Right lung (tissue), 5 donors: ENCODE data around the gene GGTLC2. TPM values are rescaled to one million over a fixed set of nuclear protein-coding genes. Genes with fewer than 3 reads are reported as not detected.
"Not testable (repeated sequence)": the region's sequence is repeated elsewhere in the genome, so short reads cannot be mapped to it uniquely, and the experiment has no call there.

Experiments used
- DNase-seq, 2 donors: peaks; one replicate each; pipeline ENCODE4 v3.0.0-alpha.2; 2013
- polyA plus RNA-seq, 5 donors: library from polyadenylated mRNA; unstranded; fragments of 120-200 nt; gene quantifications; one replicate each; pipeline versions ENCODE4 v1.2.1 to v1.2.3, GENCODE V29; 2013; ENCODE audit warnings: inconsistent platforms in 1 of 5, low replicate concordance in 1 of 5; ENCODE audit not compliant: insufficient read length in 5 of 5, insufficient read depth in 1 of 5

The GGTLC2 gene
- polyA plus RNA-seq, 5 donors = 0.21 to 0.43 (median 0.34) TPM; not detected in 1

DNA sequence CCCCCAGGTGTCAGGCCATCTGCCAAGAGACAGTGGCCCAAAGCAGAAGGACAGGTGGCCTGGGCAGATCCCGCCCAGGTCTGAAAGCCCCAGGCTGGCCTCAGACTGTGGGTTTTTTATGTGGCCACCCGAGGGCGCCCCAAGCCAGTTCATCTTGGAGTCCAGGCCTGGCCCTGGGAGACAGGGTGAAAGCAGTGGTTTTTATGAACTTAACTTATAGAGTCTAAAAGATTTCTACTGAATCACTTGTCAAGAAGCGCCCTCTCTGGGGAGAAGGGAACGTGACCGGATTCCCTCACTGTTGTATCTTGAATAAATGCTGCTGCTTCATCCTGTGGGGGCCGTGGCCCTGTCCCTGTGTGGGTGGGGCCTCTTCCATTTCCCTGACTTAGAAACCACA, 8.2 kb upstream of the GGTLC2 start:
- DNase-seq = not testable (repeated sequence)

DNA sequence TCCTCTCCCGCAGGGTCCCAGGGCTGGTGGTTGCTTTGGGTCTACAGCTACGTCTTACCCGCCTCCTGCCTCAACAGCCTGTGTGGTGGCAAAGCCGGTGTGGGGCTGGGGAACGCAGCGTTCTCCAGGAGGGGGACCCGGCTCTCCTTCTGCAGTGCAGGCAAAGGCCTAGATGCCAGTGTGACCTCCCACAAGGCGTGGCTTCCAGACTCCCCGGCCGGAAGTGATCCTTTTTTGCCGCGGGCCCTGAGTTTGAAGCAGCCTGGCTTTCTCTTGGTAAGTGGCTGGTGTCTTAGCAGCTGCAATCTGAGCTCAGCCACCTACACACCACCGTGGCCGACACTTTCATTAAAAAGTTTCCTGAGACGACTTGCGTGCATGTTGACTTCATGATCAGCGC, 6.1 kb upstream of the GGTLC2 start:
- DNase-seq = not testable (repeated sequence)

DNA sequence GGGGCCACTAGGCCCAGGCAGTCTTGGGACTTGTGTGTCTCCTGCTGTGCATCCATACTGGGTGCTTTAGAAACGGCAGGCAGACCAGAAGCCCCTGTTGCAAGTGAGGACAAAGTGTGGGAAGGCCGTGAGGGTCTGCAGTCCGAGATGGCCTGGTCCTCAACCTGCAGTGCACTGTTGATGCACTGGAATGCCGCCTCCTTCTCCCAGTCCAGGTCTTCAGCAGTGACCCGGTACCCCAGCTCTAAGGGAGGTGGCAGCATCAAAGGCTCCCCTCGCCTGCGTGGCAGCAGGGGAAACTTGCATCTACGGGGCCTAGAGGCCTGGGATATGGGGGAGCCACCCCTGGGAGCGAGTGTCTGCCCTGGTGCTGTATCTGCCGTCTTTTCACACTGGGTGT, 2.2 kb upstream of the GGTLC2 start:
- DNase-seq = not testable (repeated sequence)

GRCh38 chr22:22645969-22646368, 1.6 kb downstream of the GGTLC2 start:
- not testable (repeated sequence) for DNase-seq

GRCh38 chr22:22647952-22648351, 3.5 kb downstream of the GGTLC2 start:
- DNase-seq = not testable (repeated sequence)

DNA sequence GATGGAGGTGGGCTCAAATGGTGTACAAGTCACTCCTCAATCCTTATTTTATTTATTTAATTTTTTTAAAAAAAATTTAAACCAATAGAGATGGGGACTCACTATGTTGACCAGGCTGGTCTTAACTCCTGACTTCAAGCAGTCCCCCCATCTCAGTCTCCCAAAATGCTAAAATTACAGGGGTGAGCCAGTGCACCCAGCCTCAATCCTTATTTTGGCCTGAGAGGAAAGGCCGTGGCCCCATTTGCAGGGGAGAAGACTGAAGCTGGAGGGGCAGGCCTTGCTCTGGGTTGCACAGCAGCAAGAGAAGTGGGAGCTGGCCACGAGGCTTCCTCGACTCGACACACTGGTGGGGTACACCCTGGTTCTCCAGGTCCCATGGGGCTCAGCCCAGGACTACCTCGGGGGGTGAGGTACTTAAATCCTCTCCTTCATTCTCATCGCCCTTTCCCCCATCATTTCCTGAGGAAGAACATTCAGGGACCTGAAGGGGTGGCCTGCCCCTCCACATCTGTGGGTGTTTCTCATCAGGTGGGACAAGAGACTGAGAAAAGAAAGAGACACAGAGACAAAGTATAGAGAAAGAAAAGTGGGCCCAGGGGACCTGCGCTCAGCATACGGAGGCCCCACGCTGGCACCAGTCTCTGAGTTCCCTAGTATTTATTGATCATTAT, 4.6 kb downstream of the GGTLC2 start:
- not testable (repeated sequence) for DNase-seq

GRCh38 chr22:22649761-22650160, 5.3 kb downstream of the GGTLC2 start:
- not testable (repeated sequence) for DNase-seq

DNA sequence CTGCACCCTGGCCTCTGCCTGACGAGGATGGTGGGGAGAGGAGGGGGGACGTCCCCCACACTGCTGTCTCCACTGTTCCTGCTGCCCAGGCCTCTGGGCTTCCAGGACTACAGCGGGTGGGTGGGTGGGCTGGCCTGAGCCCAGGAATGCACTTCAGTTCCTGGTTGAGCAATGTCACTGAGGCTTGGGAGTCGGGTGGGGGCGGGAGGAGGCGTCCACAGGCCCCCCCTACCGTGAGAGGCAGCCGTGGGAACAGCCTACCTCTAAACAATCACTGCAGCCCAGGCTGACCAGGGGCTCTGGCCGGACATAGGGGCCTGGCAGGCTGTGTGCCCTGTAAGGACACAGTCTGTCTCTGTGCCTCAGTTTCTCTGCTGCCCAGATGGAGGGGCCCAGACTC, 6.0 kb downstream of the GGTLC2 start:
- DNase-seq = not testable (repeated sequence)

- DNase-seq = not testable (repeated sequence)
Observed at GRCh38 chr22:22650803-22651515, 6.5 kb downstream of the GGTLC2 start.

GRCh38 chr22:22651593-22651992, 7.2 kb downstream of the GGTLC2 start:
- peak; percentile 52 to 68 for DNase-seq

DNA sequence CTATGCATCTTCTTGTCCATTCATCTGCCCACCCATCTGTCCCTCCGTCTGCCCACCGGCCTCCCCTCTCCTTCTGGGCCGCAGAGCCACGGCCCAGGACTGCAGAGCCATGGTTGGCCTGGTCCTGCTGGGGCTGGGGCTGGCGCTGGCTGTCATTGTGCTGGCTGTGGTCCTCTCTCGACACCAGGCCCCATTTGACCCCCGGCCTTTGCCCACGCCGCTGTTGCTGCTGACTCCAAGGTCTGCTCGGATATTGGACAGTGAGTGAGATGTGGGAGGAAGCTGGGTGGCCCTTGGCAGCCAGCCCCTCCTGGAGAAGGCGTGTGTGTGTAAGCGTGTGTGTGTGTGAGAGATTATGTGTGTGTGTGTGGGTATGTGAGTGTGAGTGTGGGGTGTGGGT, 7.7 kb downstream of the GGTLC2 start:
- DNase-seq = peak; percentile 21 to 22

- not testable (repeated sequence) for DNase-seq
Observed at GRCh38 chr22:22652573-22652972, 8.2 kb downstream of the GGTLC2 start.

DNA sequence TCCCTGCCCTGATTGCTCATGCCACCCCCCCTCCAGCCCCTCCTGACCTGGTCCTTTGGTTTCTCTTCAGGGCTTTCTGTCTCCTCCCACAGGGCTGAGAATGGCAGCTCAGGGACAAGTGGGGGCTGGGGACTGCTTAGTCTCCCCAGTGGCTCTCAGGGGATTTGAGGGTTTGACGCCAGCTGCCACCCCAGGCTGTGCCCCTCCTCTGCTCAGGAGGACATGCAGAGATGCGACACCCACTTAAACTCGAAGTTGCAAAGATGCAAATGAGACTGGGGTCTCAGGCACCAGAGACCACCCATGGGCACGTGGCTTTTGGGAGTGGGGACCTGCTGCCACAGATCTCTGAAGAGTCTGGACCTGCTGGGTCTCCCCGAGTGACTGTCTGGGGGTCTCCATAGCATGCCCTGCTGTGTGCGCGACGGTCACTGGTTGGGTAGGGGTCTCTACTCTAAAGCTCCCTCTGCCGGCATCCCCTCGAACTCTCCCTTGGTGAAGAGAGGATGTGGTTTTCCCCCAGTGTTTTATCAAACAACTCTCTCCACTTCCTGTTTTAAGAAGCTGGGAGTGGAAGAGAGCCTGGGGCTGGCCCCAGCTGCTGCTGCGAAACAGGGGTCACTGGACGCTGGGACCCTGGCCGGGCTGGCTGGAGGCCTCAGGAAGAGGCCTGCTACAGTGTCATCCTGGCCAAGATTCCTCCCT, 9.4 kb downstream of the GGTLC2 start:
- DNase-seq = not testable (repeated sequence)

DNA sequence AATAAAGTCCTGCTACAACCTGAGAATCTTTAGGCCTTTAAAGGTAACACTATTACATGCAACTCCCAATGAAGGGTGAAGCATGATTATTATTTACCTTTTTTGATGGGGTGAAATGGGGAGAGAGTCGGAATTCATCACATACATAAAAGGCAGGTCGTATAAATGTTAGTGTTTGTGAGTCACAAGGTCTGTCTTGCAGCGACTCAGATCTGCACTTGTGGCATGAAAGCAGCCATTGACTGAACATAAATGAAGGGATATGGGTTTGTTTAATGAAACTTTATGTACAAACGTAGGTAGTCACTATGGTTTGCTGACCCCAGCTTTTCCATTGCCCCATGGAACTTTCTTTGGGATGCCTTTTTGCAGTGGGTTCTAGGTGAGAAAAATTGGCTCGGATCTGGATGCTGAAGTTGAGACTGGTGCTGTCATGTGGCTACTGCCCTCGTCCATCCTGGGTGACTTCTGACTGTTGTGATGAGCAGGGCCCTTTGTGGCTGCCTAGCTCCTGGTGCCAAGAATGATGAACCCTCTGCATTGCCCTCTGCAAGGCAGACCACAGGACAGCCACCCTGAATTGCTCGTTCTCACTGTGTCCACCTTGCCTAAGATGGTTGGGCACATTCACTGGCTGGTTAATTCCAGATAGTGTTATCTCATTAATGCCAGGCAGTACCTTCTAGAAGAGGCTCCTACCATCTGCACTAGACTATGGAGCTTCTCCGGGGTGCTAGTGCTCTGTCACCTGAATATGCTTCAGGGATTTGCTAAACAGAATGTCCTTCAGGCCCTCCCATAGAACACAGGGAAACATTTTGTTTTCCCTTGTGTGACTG, 11.3 kb downstream of the GGTLC2 start:
- DNase-seq = no peak

GRCh38 chr22:22657712-22658111, 13.3 kb downstream of the GGTLC2 start:
- DNase-seq = no peak

- no peak for DNase-seq
Observed at GRCh38 chr22:22661275-22661674, 16.9 kb downstream of the GGTLC2 start.

DNA sequence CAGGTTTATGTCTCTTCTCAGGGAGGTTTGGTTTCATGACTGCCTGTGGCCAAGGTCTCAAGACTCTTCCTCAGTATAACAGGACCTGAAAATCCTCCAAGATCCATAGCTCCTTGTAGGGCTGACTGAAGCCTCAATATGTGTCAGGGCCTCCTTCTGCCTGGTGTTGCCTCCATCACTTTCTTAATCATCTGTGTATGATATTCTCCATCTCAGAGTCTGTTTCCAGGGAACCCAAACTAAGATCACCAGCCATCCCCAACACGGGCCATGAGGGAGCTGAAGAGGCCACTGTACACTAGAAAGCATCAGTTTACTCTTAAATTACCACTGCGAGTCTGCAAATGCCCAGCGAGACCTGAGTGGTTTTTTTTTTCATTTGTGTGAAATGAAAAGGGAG, 17.7 kb downstream of the GGTLC2 start:
- no peak for DNase-seq

DNA sequence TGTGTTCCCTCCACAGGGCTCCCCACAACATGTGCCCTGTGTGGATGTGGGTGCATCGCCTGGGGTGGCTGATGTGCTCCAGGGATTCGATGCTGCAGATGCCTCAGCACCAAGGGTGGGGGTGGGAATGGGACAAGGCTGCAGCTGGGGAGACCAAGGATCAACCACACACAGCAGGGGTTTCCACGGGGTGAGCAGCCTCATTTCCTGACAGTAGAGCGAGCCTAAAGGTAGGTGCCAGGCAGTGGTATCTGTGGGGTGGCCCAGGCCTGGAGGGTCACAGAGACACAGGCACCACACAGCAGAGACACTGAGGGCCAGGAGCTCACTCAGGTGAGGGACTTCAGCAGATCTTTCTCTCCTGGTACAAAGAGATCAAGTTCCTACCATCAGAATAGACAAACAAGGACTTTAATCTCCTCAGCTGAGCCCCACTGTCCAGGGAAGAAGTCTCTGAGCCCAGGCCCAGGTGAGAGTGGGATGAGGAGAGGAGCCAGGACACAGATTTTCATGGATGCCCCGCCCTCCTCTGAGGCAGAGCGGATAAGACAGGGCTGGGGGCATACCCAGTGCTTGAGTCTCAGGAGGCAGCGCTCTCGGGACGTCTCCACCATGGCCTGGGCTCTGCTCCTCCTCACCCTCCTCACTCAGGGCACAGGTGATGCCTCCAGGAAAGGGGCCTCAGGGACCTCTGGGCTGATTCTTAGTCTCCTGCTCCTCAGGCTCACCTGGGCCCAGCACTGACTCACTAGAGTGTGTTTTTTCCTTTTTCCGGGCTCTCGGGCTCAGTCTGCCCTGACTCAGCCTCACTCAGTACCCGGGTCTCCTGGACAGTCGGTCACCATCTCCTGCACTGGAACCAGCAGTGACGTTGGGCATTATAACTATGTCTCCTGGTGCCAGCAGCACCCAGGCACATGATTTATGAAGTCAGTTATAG, 19.7 kb downstream of the GGTLC2 start:
- no peak for DNase-seq

DNA sequence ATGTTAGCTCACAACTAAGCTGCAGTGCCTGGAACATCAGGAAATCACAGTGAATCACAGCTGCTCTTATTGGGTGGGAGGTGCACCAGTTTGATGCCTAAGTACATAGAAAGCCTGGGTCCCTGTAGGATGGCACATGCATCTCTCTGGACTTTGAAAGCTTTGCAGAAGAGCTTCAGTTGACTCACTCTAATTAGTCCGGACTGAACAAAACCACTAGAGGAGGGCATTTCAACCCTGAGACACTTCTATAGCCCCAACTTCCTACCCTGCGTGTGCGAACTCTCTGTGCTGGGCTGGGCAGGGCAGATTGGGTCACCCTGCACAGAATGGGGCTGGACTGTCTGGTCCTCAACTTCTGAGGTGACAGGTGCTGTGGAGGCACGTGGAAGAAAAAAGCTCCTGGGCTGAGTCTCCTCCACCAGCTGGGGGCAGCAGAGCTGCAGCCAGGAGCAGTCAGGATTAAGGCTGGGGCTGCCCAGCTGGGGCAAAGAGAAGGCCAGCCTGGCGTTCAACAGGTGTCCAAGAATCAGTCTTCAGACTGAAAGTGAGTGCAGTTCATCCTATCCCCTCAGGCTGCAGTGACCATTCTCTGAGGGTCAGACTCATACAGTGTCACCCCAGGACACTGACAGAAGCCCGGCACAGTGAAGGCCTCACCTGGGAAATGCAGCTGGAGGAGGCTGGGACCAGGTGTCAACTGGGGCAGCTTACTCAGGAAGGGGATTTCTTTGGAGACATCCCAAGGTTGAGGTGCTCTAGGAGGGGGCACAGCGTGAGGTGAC, 22.1 kb downstream of the GGTLC2 start:
- no peak for DNase-seq
